ENCODE data around the gene ODC1.

GRCh38 chr2:10469301-10469700, 21.2 kb upstream of the ODC1 start:
- TF ChIP-seq CTCF (IDR thresholded peaks at IDR 0.05 in 8 of 11, conservative IDR thresholded peaks at IDR 0.05 in 3 of 11) (no peak), POLR2A (IDR thresholded peaks at IDR 0.05) (no peak), POLR2AphosphoS5 (IDR thresholded peaks at IDR 0.05) (no peak)

Data from spleen (tissue), 7 donors.